ENCODE results near the gene PTGER1.
"Not testable (repeated sequence)": the region's sequence is repeated elsewhere in the genome, so short reads cannot be mapped to it uniquely, and the experiment has no call there.

- TF ChIP-seq CTCF (IDR thresholded peaks at IDR 0.05; ENCODE audit: insufficient read depth, low read length); POLR2AphosphoS5 (IDR thresholded peaks at IDR 0.05; ENCODE audit: low read depth); GABPA (IDR thresholded peaks at IDR 0.05; ENCODE audit: low read depth); REST (IDR thresholded peaks at IDR 0.05; ENCODE audit: insufficient replicate concordance, low read depth); SPI1 (IDR thresholded peaks at IDR 0.05; ENCODE audit: borderline replicate concordance, low read depth): not testable (repeated sequence)
These were observed 29.4 kb upstream of the PTGER1 start for GRCh38 chr19:14504575-14504974.
